ENCODE data around the gene PSMB7.

Gene PSMB7

GRCh38 chr9:124327491-124327890, 87.8 kb downstream of the PSMB7 start:
- no peak for DNase-seq (ENCODE audit: low read depth in 2 of 2)

- DNase-seq (ENCODE audit: low read depth in 2 of 2), result no peak
Measured at GRCh38 chr9:124326378-124326777, 88.9 kb downstream of the PSMB7 start.

GRCh38 chr9:124325816-124326215, 89.4 kb downstream of the PSMB7 start:
- no peak for DNase-seq (ENCODE audit: low read depth in 2 of 2)

GRCh38 chr9:124323904-124324303, 91.3 kb downstream of the PSMB7 start:
- no peak for DNase-seq (ENCODE audit: low read depth in 2 of 2)

- no peak for DNase-seq (ENCODE audit: low read depth in 2 of 2)
Measured at GRCh38 chr9:124322618-124323432, 92.4 kb downstream of the PSMB7 start.

GRCh38 chr9:124321935-124322334, 93.3 kb downstream of the PSMB7 start:
- no peak for DNase-seq (ENCODE audit: low read depth in 2 of 2)

- no peak for DNase-seq (ENCODE audit: low read depth in 2 of 2)
Measured at GRCh38 chr9:124321416-124321815, 93.8 kb downstream of the PSMB7 start.

GRCh38 chr9:124320062-124320973, 94.9 kb downstream of the PSMB7 start:
- DNase-seq (ENCODE audit: low read depth in 2 of 2), result peak; percentile 18 to 31

GRCh38 chr9:124315882-124316281, 99.4 kb downstream of the PSMB7 start:
- DNase-seq (ENCODE audit: low read depth in 2 of 2), result no peak

- DNase-seq (ENCODE audit: low read depth in 2 of 2), result no peak
Measured at GRCh38 chr9:124313940-124314339, 101.3 kb downstream of the PSMB7 start.

GRCh38 chr9:124312290-124313265, 102.7 kb downstream of the PSMB7 start:
- no peak for DNase-seq (ENCODE audit: low read depth in 2 of 2)

GRCh38 chr9:124311283-124311682, 104.0 kb downstream of the PSMB7 start:
- DNase-seq (ENCODE audit: low read depth in 2 of 2), result no peak

- DNase-seq (ENCODE audit: low read depth in 2 of 2), result no peak
Measured at GRCh38 chr9:124309667-124310084, 105.6 kb downstream of the PSMB7 start.

GRCh38 chr9:124308606-124309491, 106.4 kb downstream of the PSMB7 start:
- DNase-seq (ENCODE audit: low read depth in 2 of 2), result no peak

- no peak for DNase-seq (ENCODE audit: low read depth in 2 of 2)
Measured at GRCh38 chr9:124307379-124308030, 107.7 kb downstream of the PSMB7 start.

- no peak for DNase-seq (ENCODE audit: low read depth in 2 of 2)
Measured at GRCh38 chr9:124306098-124306735, 109.0 kb downstream of the PSMB7 start.

- DNase-seq (ENCODE audit: low read depth in 2 of 2), result no peak
Measured at GRCh38 chr9:124304285-124304684, 111.0 kb downstream of the PSMB7 start.

GRCh38 chr9:124303762-124304161, 111.5 kb downstream of the PSMB7 start:
- DNase-seq (ENCODE audit: low read depth in 2 of 2), result no peak

All from activated CD4-positive, alpha-beta T cell treated with anti-CD3 and anti-CD28 coated beads for 24 hours (primary cell).